GM19043 (cell line): Measurements from ENCODE around the gene FOXJ3.
A peak's percentile ranks its signal among the peaks of the same experiment; 100 is the strongest.

Experiments used
- ATAC-seq: cut with Tn5 transposase; IDR thresholded peaks from one replicate; pipeline ENCODE4 v1.9.1; 2021; ENCODE audit warnings: low read depth; ENCODE audit not compliant: unreplicated experiment

The FOXJ3 gene

DNA sequence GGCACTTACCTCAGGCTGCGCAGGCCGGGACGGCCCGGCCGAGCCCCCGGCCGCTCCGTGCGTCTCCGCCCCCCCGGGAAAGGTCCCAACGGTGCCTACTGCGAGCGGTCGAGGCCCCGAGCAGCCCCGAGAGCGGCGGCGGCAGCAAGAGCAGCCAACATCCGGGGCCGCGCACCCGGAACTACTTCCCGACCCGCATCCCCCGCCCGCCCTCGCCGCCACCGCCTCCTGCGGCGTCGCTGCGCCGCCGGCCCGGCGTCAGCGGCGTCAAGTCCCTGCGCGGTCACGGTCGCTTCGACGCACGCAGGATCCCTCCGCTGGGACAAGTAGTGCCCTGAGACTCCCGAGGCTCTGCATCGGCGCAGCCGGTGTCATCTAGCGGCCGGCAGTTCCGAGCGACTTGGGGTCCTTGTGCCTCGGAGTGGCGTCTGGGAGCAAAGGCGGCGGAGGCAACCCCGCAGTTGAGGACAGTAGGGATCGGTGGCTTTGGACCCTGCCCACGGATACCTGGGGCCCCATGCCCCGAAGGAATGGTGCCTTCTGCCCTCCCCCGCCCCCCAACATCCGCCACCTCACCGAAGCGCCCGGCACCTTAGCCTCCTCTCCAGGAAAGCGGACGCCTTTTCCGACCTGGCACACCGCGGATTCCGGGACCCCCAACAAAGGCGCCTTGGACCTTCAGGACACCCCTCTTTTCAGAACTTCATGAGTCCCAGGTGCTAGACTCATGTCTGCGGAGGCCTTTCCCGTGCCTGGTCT, at the start of gene FOXJ3:
Gene FOXJ3 (minus strand): TSS at position 186 of the 759 bp plus-strand sequence. CDS start 24,142 bp downstream, outside the sequence.
- ATAC-seq, result peak; percentile 60

GRCh38 chr1:42381280-42381673, 46.2 kb upstream of the FOXJ3 start:
- no peak for ATAC-seq

DNA sequence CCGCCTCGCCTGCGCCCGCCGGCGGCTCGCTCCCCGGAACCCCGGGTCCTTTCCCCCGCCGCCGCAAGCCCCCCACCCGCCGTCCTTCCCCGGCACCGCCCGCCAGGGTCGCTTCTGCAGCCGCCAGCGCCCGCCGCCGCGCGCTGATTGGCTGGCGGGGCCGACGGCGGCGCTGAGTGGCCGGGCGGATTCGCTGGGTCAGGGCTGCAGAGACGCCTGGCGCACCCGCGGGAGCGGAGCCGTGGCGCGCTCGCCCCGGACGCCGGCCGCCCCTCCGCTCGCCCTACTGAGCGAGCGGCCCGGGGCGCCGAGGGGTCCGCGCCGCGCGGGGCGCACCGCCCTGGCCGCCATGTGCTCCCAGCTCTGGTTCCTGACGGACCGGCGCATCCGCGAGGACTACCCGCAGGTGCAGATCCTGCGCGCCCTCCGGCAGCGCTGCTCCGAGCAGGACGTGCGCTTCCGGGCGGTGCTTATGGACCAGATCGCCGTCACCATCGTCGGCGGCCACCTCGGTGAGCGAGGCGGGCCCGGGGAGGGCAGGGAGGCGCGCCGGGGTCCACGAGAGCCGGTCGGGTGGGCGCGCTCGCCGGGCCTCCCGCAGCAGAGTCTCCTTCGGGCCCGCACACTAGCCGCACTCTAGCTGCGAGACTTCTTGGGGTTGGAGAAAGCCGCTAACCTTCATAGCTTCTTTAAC, 45.7 kb upstream of the FOXJ3 start, which contains the start of gene RIMKLA:
Gene RIMKLA (plus strand): TSS at position 207 of the 694 bp plus-strand sequence. CDS start 143 bp downstream, at position 350.
- peak; percentile 78 for ATAC-seq

DNA sequence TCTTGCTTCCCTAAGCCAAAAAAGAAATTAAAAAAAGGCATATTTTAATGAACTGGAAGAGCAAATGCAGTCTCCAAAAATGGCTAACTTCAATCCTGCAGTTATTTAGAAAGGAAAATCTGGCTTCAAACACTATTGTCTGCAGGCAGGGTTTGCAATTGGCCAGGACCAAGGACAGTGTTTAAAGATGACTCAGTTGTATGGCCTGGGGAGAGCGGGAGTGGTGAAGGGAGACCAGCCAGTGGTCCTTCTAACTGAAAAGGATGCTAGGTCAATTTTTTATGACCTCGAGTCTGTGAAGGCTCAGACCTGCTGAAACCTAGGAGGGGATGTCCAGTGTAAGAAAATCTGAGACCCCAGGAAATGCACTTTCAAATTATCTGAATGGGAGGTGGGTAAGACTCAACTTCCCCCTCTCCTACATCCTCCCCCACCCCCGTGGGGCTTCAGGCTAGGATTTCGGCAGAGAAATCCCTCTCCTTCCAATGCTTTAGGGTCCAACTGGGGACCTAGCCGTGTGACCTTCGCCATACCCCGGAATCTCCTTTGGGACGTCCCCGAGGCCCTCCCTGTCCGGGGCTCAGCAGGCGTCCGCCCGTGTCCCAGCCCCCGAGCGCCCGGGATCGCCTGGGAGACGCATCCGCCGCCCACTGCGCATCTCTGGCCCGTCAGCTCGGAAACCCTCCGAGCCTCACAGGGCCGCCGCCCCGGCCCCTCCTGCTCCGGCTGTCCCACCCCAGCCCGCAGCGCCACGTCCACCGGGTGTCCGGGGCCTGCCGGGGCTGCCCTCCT, 45.0 kb upstream of the FOXJ3 start:
- ATAC-seq, result peak; percentile 57

DNA sequence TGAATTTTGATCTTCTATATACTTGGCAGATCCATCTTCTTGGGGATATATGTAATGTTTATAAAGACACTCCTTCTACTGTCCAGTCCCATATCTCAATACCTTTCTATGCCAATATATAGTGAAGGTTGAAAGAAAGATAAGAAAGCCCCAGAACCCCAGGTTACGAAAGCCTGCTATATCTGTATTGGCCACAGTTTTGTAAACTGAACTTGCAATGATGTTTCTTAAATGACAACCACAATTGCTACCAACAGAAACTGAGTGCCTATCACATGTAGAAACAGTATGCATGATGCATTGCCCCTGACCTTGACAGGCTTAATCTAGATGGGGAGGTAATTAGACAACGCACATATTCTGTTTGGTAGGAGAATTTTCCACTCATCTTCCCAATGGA, 37.8 kb upstream of the FOXJ3 start:
- ATAC-seq, result no peak

DNA sequence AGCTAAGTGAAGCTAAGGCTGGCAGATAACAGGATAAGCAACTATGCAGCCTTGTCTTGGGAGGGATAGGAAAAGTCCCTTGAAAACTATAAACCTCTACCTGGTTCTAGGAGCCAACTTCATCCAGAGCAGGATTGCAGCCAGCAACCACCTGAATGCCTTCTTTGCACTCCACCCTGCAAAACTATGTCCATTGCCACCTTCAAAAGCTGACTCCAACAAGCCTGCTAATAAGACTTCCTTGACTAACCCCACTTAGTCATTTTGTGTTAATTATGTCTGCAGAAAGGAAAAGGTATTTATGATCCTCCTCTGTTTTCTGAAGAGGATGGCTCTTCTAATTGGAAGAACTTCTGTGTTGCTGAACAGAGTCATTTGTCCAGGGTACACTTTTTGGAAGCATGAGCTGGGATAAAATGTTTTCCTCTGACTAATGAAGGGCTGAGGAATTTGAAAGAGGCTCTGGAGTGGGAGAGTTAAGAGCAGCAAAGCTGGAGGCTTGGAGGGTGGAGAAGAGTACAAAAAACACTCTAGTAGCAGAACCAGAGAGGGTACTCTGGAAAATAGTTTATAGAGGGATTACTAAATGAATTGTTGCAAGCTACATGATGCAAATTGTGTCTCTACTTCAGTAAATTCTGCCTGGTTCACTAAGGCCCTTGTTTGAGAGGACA, 36.0 kb upstream of the FOXJ3 start:
- ATAC-seq, result no peak

GRCh38 chr1:42369471-42369870, 34.4 kb upstream of the FOXJ3 start:
- no peak for ATAC-seq

- no peak for ATAC-seq
Observed at GRCh38 chr1:42368096-42368795, 33.2 kb upstream of the FOXJ3 start.

DNA sequence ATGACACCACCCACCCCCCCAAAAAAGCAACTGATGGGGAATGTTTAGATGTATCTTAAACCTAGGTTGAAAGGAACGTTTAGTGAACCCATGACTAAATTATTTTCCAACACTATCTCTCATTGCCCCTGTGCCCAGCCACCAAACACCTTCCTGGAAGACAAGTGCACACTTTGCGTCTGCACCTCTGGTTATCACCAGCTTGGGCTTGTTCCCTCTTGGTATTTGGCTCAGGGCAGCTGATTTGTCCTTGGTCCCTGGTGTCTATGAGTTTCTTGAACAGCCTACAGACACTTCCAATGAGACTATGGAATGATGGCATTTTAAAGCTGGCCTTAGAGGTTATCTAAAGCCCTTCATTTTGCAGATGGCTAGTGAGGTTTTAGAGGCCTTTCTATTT, 30.1 kb upstream of the FOXJ3 start:
- ATAC-seq, result no peak

- no peak for ATAC-seq
Observed at GRCh38 chr1:42364542-42364941, 29.5 kb upstream of the FOXJ3 start.

DNA sequence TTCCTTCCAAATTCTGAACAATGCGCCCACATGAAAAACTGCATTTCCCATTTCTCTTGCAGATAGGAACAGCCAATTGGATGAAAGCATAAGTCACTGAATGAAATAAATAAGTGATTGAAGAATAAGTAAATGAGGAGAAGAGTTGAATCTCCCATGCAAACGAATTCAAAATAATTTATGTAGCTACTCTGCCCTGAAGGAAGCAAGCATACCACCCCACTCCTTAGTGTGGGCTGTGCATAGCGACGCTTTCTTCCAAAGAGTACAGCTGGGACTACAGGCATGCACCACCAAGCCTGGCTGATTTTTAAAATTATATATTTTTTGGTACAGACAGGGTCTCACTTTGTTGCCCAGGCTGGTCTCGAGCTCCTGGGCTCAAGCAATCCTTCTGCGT, 29.1 kb upstream of the FOXJ3 start:
- ATAC-seq, result no peak

DNA sequence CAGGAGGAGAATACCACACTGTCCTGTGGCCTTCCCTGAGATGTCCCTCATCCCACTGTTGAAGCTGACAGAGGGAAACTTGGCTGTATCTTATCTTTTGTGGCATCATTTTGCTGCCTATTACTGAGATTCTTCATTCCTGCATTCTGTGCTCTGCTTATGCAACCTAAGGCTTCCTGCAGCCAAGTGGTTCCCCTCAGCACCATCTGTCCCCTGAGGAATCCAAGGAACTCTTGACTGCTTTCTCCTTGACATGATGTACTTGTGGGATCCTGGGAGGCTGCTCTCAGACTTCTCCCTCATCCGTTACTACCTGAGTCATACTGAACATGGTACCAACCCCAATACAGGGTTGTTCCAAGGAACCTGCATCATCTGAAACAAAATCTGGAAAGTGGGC, 24.4 kb upstream of the FOXJ3 start:
- no peak for ATAC-seq

DNA sequence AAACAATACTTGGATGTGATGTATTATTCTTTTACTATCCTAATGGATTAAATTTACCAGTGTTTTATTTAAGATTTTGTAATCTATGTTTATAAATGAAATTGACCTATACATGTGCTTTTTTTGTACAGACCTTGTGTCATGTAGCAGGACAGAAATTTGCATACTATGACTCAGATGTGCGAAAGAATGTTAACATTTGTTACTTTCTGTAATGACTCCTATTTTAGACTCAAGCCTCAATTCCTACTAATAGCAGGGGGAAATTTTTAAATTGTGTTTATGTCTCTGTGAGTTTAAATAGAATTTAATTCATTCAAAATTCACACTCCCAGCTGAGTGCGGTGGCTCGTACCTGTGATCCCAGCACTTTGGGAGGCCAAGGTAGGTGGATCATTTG, 23.8 kb upstream of the FOXJ3 start:
- ATAC-seq, result no peak

GRCh38 chr1:42350086-42350485, 15.1 kb upstream of the FOXJ3 start:
- ATAC-seq, result no peak

GRCh38 chr1:42348498-42348897, 13.5 kb upstream of the FOXJ3 start:
- no peak for ATAC-seq

DNA sequence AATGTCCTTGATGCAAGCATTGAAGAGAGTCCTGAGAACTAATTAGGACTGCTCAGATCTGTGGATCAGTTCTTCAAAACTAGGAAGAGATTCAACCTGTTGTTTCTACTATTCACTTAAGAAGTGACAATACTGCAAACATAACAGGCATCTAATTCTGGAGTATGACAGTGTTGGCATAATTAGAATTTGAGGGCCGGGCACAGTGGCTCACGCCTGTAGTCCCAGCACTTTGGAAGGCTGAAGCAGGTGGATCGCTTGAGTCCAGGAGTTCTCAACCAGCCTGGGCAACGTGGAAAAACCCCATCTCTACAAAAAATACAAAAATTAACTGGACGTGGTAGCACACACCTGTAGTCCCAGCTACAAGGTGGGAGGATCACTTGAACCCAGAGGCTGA, 8.0 kb upstream of the FOXJ3 start:
- no peak for ATAC-seq

DNA sequence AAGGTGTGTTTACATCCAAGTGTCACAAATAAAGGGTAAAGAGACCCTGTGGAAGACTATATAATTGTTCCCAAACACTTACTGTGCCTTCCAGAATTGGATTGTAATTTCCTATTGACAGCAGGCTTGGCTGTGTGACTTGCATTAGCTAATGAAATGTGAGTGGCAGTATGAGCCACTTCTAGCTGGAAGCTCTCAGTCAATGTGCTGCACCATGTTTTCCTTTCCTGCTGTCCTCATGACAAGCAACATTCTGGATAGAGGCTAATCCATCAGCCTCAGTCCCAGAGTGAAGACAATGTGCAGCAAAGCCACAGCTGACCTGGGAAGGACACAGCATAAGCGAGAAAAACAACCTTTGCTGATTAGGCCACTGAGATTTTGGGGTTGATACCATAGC, 5.9 kb upstream of the FOXJ3 start:
- ATAC-seq, result no peak

DNA sequence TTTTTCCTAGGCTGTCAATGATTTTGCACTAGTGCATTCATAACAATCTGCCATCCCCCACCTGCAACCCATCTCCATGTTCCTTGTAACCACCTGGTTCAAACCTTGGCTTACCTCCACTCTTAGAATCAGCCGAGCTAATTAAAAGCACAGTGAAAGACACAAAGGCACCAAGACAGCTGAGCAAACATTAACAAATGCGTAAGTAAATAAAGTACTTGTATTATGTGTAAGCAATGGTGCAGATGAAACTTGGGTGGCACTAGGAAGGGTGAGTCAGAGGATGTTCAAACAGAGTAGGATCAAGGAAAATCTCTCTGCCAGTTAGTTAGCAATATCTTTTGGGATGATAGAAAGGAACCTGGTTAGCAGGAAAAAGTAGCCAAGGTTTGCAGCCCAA, 5.1 kb upstream of the FOXJ3 start:
- no peak for ATAC-seq

GRCh38 chr1:42336978-42337377, 1.9 kb upstream of the FOXJ3 start:
- no peak for ATAC-seq
